ENCODE results near the gene PRPF6. TPM values are rescaled to one million over a fixed set of nuclear protein-coding genes. Genes with fewer than 3 reads are reported as not detected.

PRPF6 gene
- total and polyA plus RNA-seq, 2 of the 13 experiments (the other 11 are each of a cell fraction or from before 2014, with no cell fraction given): 63.7 to 101 TPM

GRCh38 chr20:64077094-64077493 lies 96.2 kb downstream of the PRPF6 start:
- WGBS (ENCODE audit: low lambda C conversion rate): 82% methylated on average over 8 of the region's 8 CpGs
- in situ Hi-C loops (cut with HindIII; ENCODE audit: extremely low pct_ligation_motif_present, low pct_unique_long_range_greater_than_20kb): no loop called here
- H2AFZ ChIP-seq (ENCODE audit: low read length): no peak overlapping the region
- POLR2A ChIA-PET: interaction anchor here (4.9 kb wide), 1 partner anchor 12 kb away, joined by 25 read pairs; no protein-coding TSS in a partner anchor
- no peak overlapping the region for H3K4me3 ChIP-seq (replicated peaks in 1 of 3; ENCODE audit: insufficient read depth in 1 of 3, low read depth in 2 of 3, low read length in 3 of 3)
- H3K9me3 ChIP-seq (ENCODE audit: low read length): no peaks in the 10 kb centered on the region
- no peaks in the 10 kb centered on the region for H3K36me3 ChIP-seq (replicated peaks in 1 of 2; ENCODE audit: control insufficient read depth in 1 of 2, insufficient read depth in 2 of 2, low read length in 2 of 2)
- ATAC-seq: no peak
- intact Hi-C loops (cut with micrococcal nuclease; ENCODE audit: unreplicated experiment): no loop called here
- BruUV-seq (replicated peaks): no TSS peak
- no peak overlapping the region for H3K9ac ChIP-seq (ENCODE audit: insufficient read depth, low read depth, low read length)
- no peak overlapping the region for H3K27ac ChIP-seq (ENCODE audit: extremely low read length, insufficient read depth, low read length)
- H3K4me1 ChIP-seq (ENCODE audit: insufficient read depth, low read length): peaks cover 37% of the 10 kb centered on the region
- 0 out of 2 replicates have a peak, but pooled peaks cover 5% of the 10 kb centered on the region for H4K20me1 ChIP-seq (ENCODE audit: insufficient read depth, low read length)
- no peaks in the 10 kb centered on the region for H3K27me3 ChIP-seq (ENCODE audit: control insufficient read depth in 1 of 2, insufficient read depth in 2 of 2, low read length in 2 of 2)
- no peak for DNase-seq (ENCODE audit: low spot score)
- H3K4me2 ChIP-seq (ENCODE audit: low read depth, low read length): no peak overlapping the region
- CTCF ChIA-PET (ENCODE audit: low intra/inter-chr PET ratio, low total read pairs): no interaction called here
- no peaks in the 10 kb centered on the region for H3K79me2 ChIP-seq (ENCODE audit: insufficient read depth, low read length)
- no peak for FAIRE-seq
- TF ChIP-seq ZNF142 (CRISPR knock-in tag; IDR thresholded peaks at IDR 0.05): no peak
- TF ChIP-seq ZNF883 (CRISPR knock-in tag; IDR thresholded peaks at IDR 0.05; ENCODE audit: not compliant biosample characterization): no peak
- no peak for TF ChIP-seq ZNF326 (CRISPR knock-in tag; IDR thresholded peaks at IDR 0.05; ENCODE audit: borderline replicate concordance)
- no peak for TF ChIP-seq SALL2 (CRISPR knock-in tag; IDR thresholded peaks at IDR 0.05)
- TF ChIP-seq ZNF20 (CRISPR knock-in tag; IDR thresholded peaks at IDR 0.05): no peak
- no peak for TF ChIP-seq RAD51 (IDR thresholded peaks at IDR 0.05; ENCODE audit: borderline replicate concordance)
- TF ChIP-seq KDM5A (IDR thresholded peaks at IDR 0.05; ENCODE audit: borderline replicate concordance, low read length): no peak
- no peak for TF ChIP-seq ZBTB44 (CRISPR knock-in tag; IDR thresholded peaks at IDR 0.05)
- TF ChIP-seq KDM4B (CRISPR knock-in tag; IDR thresholded peaks at IDR 0.05): no peak
- TF ChIP-seq ZNF549 (CRISPR knock-in tag; IDR thresholded peaks at IDR 0.05): no peak
- TF ChIP-seq TSC22D2 (CRISPR knock-in tag; IDR thresholded peaks at IDR 0.05; ENCODE audit: borderline replicate concordance): no peak
- TF ChIP-seq HOXA7 (CRISPR knock-in tag; IDR thresholded peaks at IDR 0.05): no peak
- no peak for TF ChIP-seq ZC3H4 (CRISPR knock-in tag; IDR thresholded peaks at IDR 0.05; ENCODE audit: borderline replicate concordance)
- TF ChIP-seq ZNF670 (CRISPR knock-in tag; IDR thresholded peaks at IDR 0.05; ENCODE audit: borderline replicate concordance): no peak
- no peak for TF ChIP-seq ZUFSP (CRISPR knock-in tag; IDR thresholded peaks at IDR 0.05; ENCODE audit: borderline replicate concordance)
- TF ChIP-seq FOXK1 (CRISPR knock-in tag; IDR thresholded peaks at IDR 0.05; ENCODE audit: borderline replicate concordance, low read depth): no peak
- TF ChIP-seq PCBP2 (optimal IDR thresholded peaks at IDR 0.05; ENCODE audit: low read depth, low read length, poor library complexity, severe bottlenecking): no peak

Measured in HepG2 (cell line).